Airway epithelial cell (primary cell): ENCODE measurements around the gene BBS5. TPM values are rescaled to one million over a fixed set of nuclear protein-coding genes. Genes with fewer than 3 reads are reported as not detected.

Source experiments
- total RNA-seq: library from RNA; depleted of rRNA; stranded (reverse); fragments of >200 nt; gene quantifications from 2 replicates; pipeline ENCODE4 v1.2.3, GENCODE V29; 2015

Gene BBS5
- 3.5 and 4.3 TPM in 2 replicates for total RNA-seq

GRCh38 chr2:169479257-169480078 is at the start of gene BBS5:
Gene BBS5 (plus strand): TSS chr2:169479494. CDS start chr2:169479554, 60 bp downstream.

GRCh38 chr2:169509298-169509885 is 30.1 kb downstream of the BBS5 start, which contains the start of gene KLHL41:
Gene KLHL41 (plus strand): TSS chr2:169509702. CDS start chr2:169509779, 77 bp downstream.

Other genes starting within 250 kb of the BBS5 start
- not detected in 2 replicates for gene LRP2, start 117.0 kb upstream of the BBS5 start, total RNA-seq
- gene KLHL41, start 30.2 kb downstream of the BBS5 start, total RNA-seq: not detected in 2 replicates
- 18.6 and 20.3 TPM in 2 replicates for gene FASTKD1, start 94.4 kb downstream of the BBS5 start, total RNA-seq
- 14.1 and 20.7 TPM in 2 replicates for gene PPIG, start 104.9 kb downstream of the BBS5 start, total RNA-seq
- gene CFAP210, start 214.9 kb downstream of the BBS5 start, total RNA-seq: 0.35 TPM in 1 of 2 replicates, not detected in the other
- 1.9 and 2.0 TPM in 2 replicates for gene PHOSPHO2, start 215.0 kb downstream of the BBS5 start, total RNA-seq